A549 (cell line): ENCODE measurements around the gene C10orf67.

Experiments
- CHD2 ChIP-seq: fragments of 150-350 bp; IDR thresholded peaks from 2 replicates; pipeline ENCODE4 v1.6.1; 2014; ENCODE audit warnings: low read length; ENCODE audit not compliant: partially characterized antibody
- EHMT2 ChIP-seq: fragments of 200-600 bp; sonication (generic); IDR thresholded peaks from 2 replicates; pipeline ENCODE4 v1.6.1; 2016; ENCODE audit warnings: antibody characterized with exemption, low read depth, mild to moderate bottlenecking, moderate library complexity
- HDAC2 ChIP-seq: fragments of 200-600 bp; sonication (generic); IDR thresholded peaks from 2 replicates; pipeline ENCODE4 v1.6.1; 2016
- JUNB ChIP-seq: fragments of >200 bp; sonication (Bioruptor Twin); formaldehyde crosslinking; IDR thresholded peaks from 2 replicates; pipeline ENCODE4 v1.6.1; 2016
- POLR2A ChIP-seq: IDR thresholded peaks from 2 replicates; pipeline ENCODE4 v1.6.1; 2012; ENCODE audit warnings: mild to moderate bottlenecking, low read length
- TF ChIP-seq, protein P1 (sequence below): fragments of >200 bp; sonication (Bioruptor Twin); formaldehyde crosslinking; IDR thresholded peaks from 3 replicates; pipeline ENCODE4 v1.5.1; 2016

DNA sequence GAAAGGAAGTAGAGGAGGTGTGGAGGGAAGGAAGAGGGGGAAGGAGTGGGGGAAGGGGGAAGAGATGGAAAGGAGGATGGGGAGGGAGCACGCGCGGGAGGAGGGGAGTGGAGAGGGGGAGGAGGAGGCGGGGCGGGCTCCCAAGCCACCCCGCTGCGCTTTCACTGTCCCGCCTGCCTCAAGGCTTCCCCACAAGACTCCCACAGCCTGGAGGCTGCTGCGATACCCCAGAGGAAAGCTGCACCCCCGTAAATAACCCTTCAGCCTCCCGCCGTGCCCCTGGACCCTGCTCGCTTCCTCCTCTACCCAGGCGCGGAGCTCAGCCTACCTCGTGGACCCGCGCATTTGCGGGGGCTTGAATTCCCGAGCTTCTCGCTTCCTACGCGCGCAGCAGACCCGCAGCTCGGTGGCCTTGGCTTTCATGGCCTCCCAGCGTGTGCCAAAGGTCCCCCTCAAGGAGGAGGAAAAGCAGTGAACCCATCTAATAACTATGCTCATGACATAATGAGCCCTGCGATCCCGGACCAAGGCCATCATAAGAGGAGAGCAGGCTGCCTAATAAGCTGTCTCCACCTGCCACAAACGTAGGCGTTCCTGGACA lies at the start of gene C10orf67:
- TF ChIP-seq CHD2 = no peak
- TF ChIP-seq POLR2A = no peak
- no peak for TF ChIP-seq JUNB
- TF ChIP-seq, protein P1, sequence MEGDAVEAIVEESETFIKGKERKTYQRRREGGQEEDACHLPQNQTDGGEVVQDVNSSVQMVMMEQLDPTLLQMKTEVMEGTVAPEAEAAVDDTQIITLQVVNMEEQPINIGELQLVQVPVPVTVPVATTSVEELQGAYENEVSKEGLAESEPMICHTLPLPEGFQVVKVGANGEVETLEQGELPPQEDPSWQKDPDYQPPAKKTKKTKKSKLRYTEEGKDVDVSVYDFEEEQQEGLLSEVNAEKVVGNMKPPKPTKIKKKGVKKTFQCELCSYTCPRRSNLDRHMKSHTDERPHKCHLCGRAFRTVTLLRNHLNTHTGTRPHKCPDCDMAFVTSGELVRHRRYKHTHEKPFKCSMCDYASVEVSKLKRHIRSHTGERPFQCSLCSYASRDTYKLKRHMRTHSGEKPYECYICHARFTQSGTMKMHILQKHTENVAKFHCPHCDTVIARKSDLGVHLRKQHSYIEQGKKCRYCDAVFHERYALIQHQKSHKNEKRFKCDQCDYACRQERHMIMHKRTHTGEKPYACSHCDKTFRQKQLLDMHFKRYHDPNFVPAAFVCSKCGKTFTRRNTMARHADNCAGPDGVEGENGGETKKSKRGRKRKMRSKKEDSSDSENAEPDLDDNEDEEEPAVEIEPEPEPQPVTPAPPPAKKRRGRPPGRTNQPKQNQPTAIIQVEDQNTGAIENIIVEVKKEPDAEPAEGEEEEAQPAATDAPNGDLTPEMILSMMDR = no peak
- no peak for TF ChIP-seq HDAC2
- no peak for TF ChIP-seq EHMT2
